Anterior cingulate cortex (tissue), 58 donors: ENCODE measurements around the gene FAM200C.

Experiments
- DNase-seq, 58 donors: peaks; one replicate each; lab custom pipeline; 2025; lab: John Stamatoyannopoulos, UW

The FAM200C gene

GRCh38 chr5:160369990-160370712 is 29.7 kb downstream of the FAM200C start, which contains the start of gene C1QTNF2:
C1QTNF2 (minus strand) TSS chr5:160370626; CDS start chr5:160355011, 15,615 bp downstream.
- DNase-seq, result peak in 41 of 58 donors; percentile 10 to 65 (median 40)

GRCh38 chr5:160367885-160368284 is 32.0 kb downstream of the FAM200C start:
- DNase-seq, result no peak

- no peak for DNase-seq
These were observed 32.6 kb downstream of the FAM200C start for GRCh38 chr5:160367261-160367660.

GRCh38 chr5:160366230-160366629 is 33.6 kb downstream of the FAM200C start:
- DNase-seq, result no peak

GRCh38 chr5:160363660-160364395 is 36.0 kb downstream of the FAM200C start:
- DNase-seq, result no peak

- DNase-seq, result no peak
These were observed 36.6 kb downstream of the FAM200C start for GRCh38 chr5:160363211-160363610.

GRCh38 chr5:160361624-160362228 is 38.1 kb downstream of the FAM200C start:
- no peak for DNase-seq

- no peak for DNase-seq
These were observed 39.5 kb downstream of the FAM200C start for GRCh38 chr5:160360310-160360709.

GRCh38 chr5:160359816-160360215 is 40.0 kb downstream of the FAM200C start:
- no peak for DNase-seq

- DNase-seq, result no peak
These were observed 40.6 kb downstream of the FAM200C start for GRCh38 chr5:160359242-160359641.

- peak in 12 of 58 donors; percentile 4 to 37 (median 12) for DNase-seq
These were observed 41.9 kb downstream of the FAM200C start for GRCh38 chr5:160357861-160358411.

GRCh38 chr5:160357394-160357793 is 42.5 kb downstream of the FAM200C start:
- no peak for DNase-seq

- DNase-seq, result peak in 1 of 58 donors; percentile 5
These were observed 43.1 kb downstream of the FAM200C start for GRCh38 chr5:160356550-160357347.

- no peak for DNase-seq
These were observed 45.2 kb downstream of the FAM200C start for GRCh38 chr5:160354666-160355065.

GRCh38 chr5:160353379-160353778 is 46.5 kb downstream of the FAM200C start:
- peak in 43 of 58 donors; percentile 4 to 79 (median 32) for DNase-seq

- no peak for DNase-seq
These were observed 47.5 kb downstream of the FAM200C start for GRCh38 chr5:160352308-160352707.

- DNase-seq, result no peak
These were observed 49.9 kb downstream of the FAM200C start for GRCh38 chr5:160349935-160350303.

GRCh38 chr5:160349249-160349934 is 50.5 kb downstream of the FAM200C start:
- DNase-seq, result no peak

- no peak for DNase-seq
These were observed 51.8 kb downstream of the FAM200C start for GRCh38 chr5:160348080-160348479.

GRCh38 chr5:160347448-160347847 is 52.4 kb downstream of the FAM200C start:
- DNase-seq, result no peak
